ENCODE data around the gene SUN5.

Gene SUN5

GRCh38 chr20:32989507-32990283 is 14.5 kb downstream of the SUN5 start:
- TF ChIP-seq, protein P1, sequence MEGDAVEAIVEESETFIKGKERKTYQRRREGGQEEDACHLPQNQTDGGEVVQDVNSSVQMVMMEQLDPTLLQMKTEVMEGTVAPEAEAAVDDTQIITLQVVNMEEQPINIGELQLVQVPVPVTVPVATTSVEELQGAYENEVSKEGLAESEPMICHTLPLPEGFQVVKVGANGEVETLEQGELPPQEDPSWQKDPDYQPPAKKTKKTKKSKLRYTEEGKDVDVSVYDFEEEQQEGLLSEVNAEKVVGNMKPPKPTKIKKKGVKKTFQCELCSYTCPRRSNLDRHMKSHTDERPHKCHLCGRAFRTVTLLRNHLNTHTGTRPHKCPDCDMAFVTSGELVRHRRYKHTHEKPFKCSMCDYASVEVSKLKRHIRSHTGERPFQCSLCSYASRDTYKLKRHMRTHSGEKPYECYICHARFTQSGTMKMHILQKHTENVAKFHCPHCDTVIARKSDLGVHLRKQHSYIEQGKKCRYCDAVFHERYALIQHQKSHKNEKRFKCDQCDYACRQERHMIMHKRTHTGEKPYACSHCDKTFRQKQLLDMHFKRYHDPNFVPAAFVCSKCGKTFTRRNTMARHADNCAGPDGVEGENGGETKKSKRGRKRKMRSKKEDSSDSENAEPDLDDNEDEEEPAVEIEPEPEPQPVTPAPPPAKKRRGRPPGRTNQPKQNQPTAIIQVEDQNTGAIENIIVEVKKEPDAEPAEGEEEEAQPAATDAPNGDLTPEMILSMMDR (IDR thresholded peaks at IDR 0.05; ENCODE audit: insufficient read depth, low read depth, low read length, missing control alignments) = no peak
- H3K4me3 ChIP-seq (ENCODE audit: low read length) = no peak overlapping the region
- no peak for DNase-seq (ENCODE audit: low read depth)

DNA sequence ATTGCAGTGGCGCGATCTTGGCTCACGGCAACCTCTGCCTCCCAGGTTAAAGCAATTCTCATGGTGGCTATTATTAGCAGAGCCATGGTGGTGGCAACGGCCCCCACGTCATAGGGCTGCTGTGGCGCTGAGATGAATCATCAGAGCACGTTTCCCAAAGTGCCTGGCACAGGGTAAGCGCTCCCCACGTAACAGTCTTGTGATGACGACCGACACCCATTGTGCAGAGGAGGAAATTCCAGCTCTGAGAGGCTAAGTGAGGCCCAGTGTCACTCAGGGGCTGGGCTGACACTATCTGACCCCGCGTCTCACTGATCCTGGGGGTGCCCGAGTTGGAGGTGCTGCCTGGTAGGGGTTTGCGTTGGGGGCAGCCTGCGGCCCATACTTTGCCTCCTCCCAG is 16.2 kb downstream of the SUN5 start:
- DNase-seq (ENCODE audit: low read depth) = no peak
- TF ChIP-seq, protein P1 (IDR thresholded peaks at IDR 0.05; ENCODE audit: insufficient read depth, low read depth, low read length, missing control alignments) = no peak

GRCh38 chr20:32987044-32987825 is 17.0 kb downstream of the SUN5 start:
- DNase-seq (ENCODE audit: low read depth) = no peak
- TF ChIP-seq, protein P1 (IDR thresholded peaks at IDR 0.05; ENCODE audit: insufficient read depth, low read depth, low read length, missing control alignments) = no peak
- no peak overlapping the region for H3K4me3 ChIP-seq (ENCODE audit: low read length)

More for the DNA sequence above, 16.2 kb downstream of the SUN5 start:
- no peak overlapping the region for H3K4me3 ChIP-seq (ENCODE audit: low read length)

DNA sequence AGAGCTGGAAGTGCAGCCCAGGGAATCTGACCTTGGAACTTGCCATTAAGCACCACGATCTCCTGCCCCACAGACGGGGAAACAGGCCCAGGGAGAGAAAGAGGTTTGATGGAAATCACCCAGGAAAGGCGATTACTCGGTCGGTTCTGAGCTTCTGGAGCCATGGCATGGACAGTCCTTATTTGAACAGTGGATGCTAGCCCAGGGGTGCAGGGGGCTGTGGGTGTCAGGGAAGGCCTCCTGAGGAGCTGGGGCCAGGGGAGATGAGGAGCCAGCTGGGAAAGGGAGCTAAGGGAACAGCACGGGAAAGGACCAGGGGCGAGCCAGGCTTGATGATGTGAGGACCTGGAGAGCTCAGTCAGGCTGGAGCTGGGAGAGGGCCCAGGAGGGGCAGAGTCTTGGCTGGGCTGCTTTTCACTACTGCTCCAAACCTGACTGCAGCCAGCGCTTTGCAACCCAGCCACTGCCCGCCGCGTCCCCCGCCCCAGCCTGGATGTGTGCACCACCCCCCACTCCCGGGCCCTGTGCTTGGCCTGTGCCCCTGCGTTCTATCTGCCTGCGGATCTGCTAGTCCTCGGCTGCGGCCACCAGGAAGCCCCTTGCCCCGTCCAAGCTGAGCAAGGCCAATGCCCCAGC is 17.8 kb downstream of the SUN5 start:
- H3K4me3 ChIP-seq (ENCODE audit: low read length) = no peak overlapping the region
- DNase-seq (ENCODE audit: low read depth) = no peak
- TF ChIP-seq, protein P1 (IDR thresholded peaks at IDR 0.05; ENCODE audit: insufficient read depth, low read depth, low read length, missing control alignments) = no peak

GRCh38 chr20:32985596-32985995 is 18.6 kb downstream of the SUN5 start:
- TF ChIP-seq, protein P1 (IDR thresholded peaks at IDR 0.05; ENCODE audit: insufficient read depth, low read depth, low read length, missing control alignments) = no peak
- DNase-seq (ENCODE audit: low read depth) = no peak
- no peak overlapping the region for H3K4me3 ChIP-seq (ENCODE audit: low read length)

- no peak for DNase-seq (ENCODE audit: low read depth)
- no peak overlapping the region for H3K4me3 ChIP-seq (ENCODE audit: low read length)
- TF ChIP-seq, protein P1 (IDR thresholded peaks at IDR 0.05; ENCODE audit: insufficient read depth, low read depth, low read length, missing control alignments) = no peak
Measured at GRCh38 chr20:32984631-32985354, 19.4 kb downstream of the SUN5 start.

Measured in epithelial cell of esophagus (primary cell).